ENCODE measurements around the gene ERRFI1.

ERRFI1 gene

GRCh38 chr1:7991504-7992440 is 34.3 kb downstream of the ERRFI1 start:
- Histone ChIP-seq H3K36me3 (ENCODE audit: insufficient read depth, low read length) (no peaks in the 10 kb centered on the region), H3K9ac (ENCODE audit: low read depth, low read length) (no peak overlapping the region), H3K4me1 (ENCODE audit: insufficient read depth, low read length) (peaks cover 21% of the 10 kb centered on the region), H3K9me3 (ENCODE audit: control insufficient read depth, insufficient read depth, low read length) (no peaks in the 10 kb centered on the region)

DNA sequence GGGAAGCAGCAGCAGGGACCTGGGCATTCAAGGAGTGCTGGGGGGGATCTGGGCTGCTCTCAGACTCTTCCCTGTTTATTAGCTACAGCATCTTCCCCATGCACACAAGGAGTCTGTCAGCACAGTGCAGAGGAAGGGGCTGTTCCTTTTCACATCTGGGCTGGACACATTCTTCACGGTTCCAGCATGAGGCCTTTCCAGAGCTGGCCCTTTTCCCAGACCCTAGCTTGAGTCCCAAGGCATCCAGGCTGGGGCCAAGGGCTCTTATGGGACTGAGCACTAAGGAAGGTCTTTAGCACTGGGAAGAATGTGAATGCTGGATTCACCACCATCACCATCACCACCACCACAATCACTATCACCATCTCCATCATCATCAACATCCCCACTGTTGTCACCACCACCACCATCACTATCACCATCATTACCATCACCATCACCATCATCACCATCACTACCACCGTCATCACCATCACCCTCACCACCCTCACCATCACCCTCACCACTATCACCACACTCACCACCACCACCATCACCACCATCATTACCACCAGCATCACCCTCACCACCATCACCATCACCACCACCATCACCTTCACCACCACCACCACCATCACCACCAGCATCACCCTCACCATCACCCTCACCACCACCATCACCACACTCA is 36.2 kb downstream of the ERRFI1 start:
- Histone ChIP-seq H3K9me3 (ENCODE audit: control insufficient read depth, insufficient read depth, low read length) (no peaks in the 10 kb centered on the region), H3K36me3 (ENCODE audit: insufficient read depth, low read length) (peaks cover 4% of the 10 kb centered on the region; the same call in 1 of the 2 replicates), H3K9ac (ENCODE audit: low read depth, low read length) (no peak overlapping the region), H3K4me1 (ENCODE audit: insufficient read depth, low read length) (peaks cover 21% of the 10 kb centered on the region)

- no peak overlapping the region for H3K9ac ChIP-seq (ENCODE audit: low read depth, low read length)
- H3K36me3 ChIP-seq (ENCODE audit: insufficient read depth, low read length), result peaks cover 10% of the 10 kb centered on the region; the same call in 1 of the 2 replicates
- H3K9me3 ChIP-seq (ENCODE audit: control insufficient read depth, insufficient read depth, low read length), result no peaks in the 10 kb centered on the region
- peaks cover 21% of the 10 kb centered on the region for H3K4me1 ChIP-seq (ENCODE audit: insufficient read depth, low read length)
These were observed 37.5 kb downstream of the ERRFI1 start for GRCh38 chr1:7988576-7988975.

- Histone ChIP-seq H3K9ac (ENCODE audit: low read depth, low read length) (no peak overlapping the region), H3K36me3 (ENCODE audit: insufficient read depth, low read length) (peaks cover 10% of the 10 kb centered on the region; the same call in 1 of the 2 replicates), H3K9me3 (ENCODE audit: control insufficient read depth, insufficient read depth, low read length) (no peaks in the 10 kb centered on the region), H3K4me1 (ENCODE audit: insufficient read depth, low read length) (peaks cover 21% of the 10 kb centered on the region)
These were observed 38.6 kb downstream of the ERRFI1 start for GRCh38 chr1:7987528-7987927.

GRCh38 chr1:7985851-7986612 is 40.1 kb downstream of the ERRFI1 start:
- Histone ChIP-seq H3K4me1 (ENCODE audit: insufficient read depth, low read length) (0 out of 2 replicates have a peak, but pooled peaks cover 11% of the 10 kb centered on the region), H3K9ac (ENCODE audit: low read depth, low read length) (no peak overlapping the region), H3K36me3 (ENCODE audit: insufficient read depth, low read length) (peaks cover 12% of the 10 kb centered on the region; the same call in 1 of the 2 replicates), H3K9me3 (ENCODE audit: control insufficient read depth, insufficient read depth, low read length) (no peaks in the 10 kb centered on the region)

DNA sequence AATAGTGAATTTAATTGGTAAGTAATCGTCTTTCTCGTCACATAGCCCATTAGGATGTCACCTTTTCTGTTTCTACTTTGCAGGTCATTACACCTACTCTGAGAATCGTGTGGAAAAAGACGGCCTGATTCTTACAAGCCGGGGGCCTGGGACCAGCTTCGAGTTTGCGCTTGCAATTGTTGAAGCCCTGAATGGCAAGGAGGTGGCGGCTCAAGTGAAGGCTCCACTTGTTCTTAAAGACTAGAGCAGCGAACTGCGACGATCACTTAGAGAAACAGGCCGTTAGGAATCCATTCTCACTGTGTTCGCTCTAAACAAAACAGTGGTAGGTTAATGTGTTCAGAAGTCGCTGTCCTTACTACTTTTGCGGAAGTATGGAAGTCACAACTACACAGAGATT is 41.3 kb downstream of the ERRFI1 start:
- no peaks in the 10 kb centered on the region for H3K9me3 ChIP-seq (ENCODE audit: control insufficient read depth, insufficient read depth, low read length)
- 0 out of 2 replicates have a peak, but pooled peaks cover 11% of the 10 kb centered on the region for H3K4me1 ChIP-seq (ENCODE audit: insufficient read depth, low read length)
- H3K36me3 ChIP-seq (ENCODE audit: insufficient read depth, low read length), result peaks cover 12% of the 10 kb centered on the region; the same call in 1 of the 2 replicates
- no peak overlapping the region for H3K9ac ChIP-seq (ENCODE audit: low read depth, low read length)

GRCh38 chr1:7983086-7983778 is 42.9 kb downstream of the ERRFI1 start:
- H3K9me3 ChIP-seq (ENCODE audit: control insufficient read depth, insufficient read depth, low read length), result no peaks in the 10 kb centered on the region
- H3K9ac ChIP-seq (ENCODE audit: low read depth, low read length), result no peak overlapping the region
- H3K36me3 ChIP-seq (ENCODE audit: insufficient read depth, low read length), result peaks cover 22% of the 10 kb centered on the region
- H3K4me1 ChIP-seq (ENCODE audit: insufficient read depth, low read length), result no peaks in the 10 kb centered on the region

DNA sequence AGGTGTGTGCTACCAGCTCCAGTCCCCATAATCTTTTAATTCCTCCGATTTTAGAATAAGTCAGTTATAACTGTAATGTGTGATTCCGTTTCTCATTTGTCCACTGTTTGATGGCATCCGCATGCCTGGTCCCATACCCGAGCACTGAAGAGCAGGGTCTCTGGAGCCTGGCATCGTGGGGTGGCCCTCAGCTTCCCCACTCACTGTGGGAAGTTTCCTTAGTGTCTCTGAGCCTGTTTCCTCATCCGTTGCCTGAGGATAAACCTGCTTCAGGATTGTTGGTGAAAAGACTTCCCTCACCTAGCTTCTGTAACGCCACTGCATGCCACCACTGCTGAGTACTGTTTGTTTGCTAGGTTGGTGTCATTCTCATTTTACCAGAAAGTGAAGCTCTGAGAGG is 45.1 kb downstream of the ERRFI1 start:
- no peaks in the 10 kb centered on the region for H3K4me1 ChIP-seq (ENCODE audit: insufficient read depth, low read length)
- no peaks in the 10 kb centered on the region for H3K9me3 ChIP-seq (ENCODE audit: control insufficient read depth, insufficient read depth, low read length)
- peaks cover 26% of the 10 kb centered on the region for H3K36me3 ChIP-seq (ENCODE audit: insufficient read depth, low read length)
- H3K9ac ChIP-seq (ENCODE audit: low read depth, low read length), result no peak overlapping the region

DNA sequence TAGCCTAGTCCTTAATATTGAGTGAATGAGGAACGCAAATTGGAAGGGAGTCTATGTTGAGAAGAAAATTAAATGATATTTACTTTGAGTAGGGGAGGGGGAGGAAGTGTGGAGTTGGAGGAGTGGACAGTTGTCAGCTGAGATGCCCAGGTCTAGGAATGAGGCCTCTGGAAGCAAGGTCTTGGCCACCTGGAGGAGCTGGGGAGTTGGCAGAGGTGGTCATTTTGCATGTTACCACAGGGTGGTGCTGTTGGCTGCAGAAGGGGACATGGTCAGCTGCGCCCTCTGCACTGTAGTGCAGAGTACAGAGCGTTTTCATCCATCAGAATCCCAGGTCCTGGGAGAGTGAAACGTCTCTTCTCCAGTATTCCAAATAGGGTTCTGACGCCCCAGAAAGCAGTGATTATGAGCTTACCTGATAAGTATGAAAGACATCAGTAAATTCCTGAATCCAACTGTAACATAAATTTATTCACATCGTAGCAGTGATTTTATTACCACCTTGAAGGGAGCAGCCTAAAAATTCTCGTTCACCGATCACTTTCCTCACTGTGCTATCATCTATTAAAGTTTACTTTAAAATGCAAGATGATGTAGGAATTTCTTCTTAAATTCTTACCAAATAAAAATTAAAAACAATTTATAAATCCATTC is 50.8 kb downstream of the ERRFI1 start:
- peaks cover 23% of the 10 kb centered on the region for H3K36me3 ChIP-seq (ENCODE audit: insufficient read depth, low read length)
- H3K9ac ChIP-seq (ENCODE audit: low read depth, low read length), result no peak overlapping the region
- no peaks in the 10 kb centered on the region for H3K9me3 ChIP-seq (ENCODE audit: control insufficient read depth, insufficient read depth, low read length)
- no peaks in the 10 kb centered on the region for H3K4me1 ChIP-seq (ENCODE audit: insufficient read depth, low read length)

- Histone ChIP-seq H3K36me3 (ENCODE audit: insufficient read depth, low read length) (peaks cover 18% of the 10 kb centered on the region), H3K9me3 (ENCODE audit: control insufficient read depth, insufficient read depth, low read length) (no peaks in the 10 kb centered on the region), H3K9ac (ENCODE audit: low read depth, low read length) (no peak overlapping the region), H3K4me1 (ENCODE audit: insufficient read depth, low read length) (no peaks in the 10 kb centered on the region)
These were observed 53.0 kb downstream of the ERRFI1 start for GRCh38 chr1:7973086-7973485.

- Histone ChIP-seq H3K4me1 (ENCODE audit: insufficient read depth, low read length) (no peaks in the 10 kb centered on the region), H3K9ac (ENCODE audit: low read depth, low read length) (no peak overlapping the region), H3K36me3 (ENCODE audit: insufficient read depth, low read length) (peaks cover 15% of the 10 kb centered on the region), H3K9me3 (ENCODE audit: control insufficient read depth, insufficient read depth, low read length) (no peaks in the 10 kb centered on the region)
These were observed 53.8 kb downstream of the ERRFI1 start for GRCh38 chr1:7972285-7972684.

GRCh38 chr1:7971024-7971423 is 55.1 kb downstream of the ERRFI1 start:
- Histone ChIP-seq H3K4me1 (ENCODE audit: insufficient read depth, low read length) (no peaks in the 10 kb centered on the region), H3K9me3 (ENCODE audit: control insufficient read depth, insufficient read depth, low read length) (no peaks in the 10 kb centered on the region), H3K36me3 (ENCODE audit: insufficient read depth, low read length) (peaks cover 16% of the 10 kb centered on the region), H3K9ac (ENCODE audit: low read depth, low read length) (no peak overlapping the region)

GRCh38 chr1:7970246-7970645 is 55.9 kb downstream of the ERRFI1 start:
- H3K4me1 ChIP-seq (ENCODE audit: insufficient read depth, low read length), result no peaks in the 10 kb centered on the region
- H3K9me3 ChIP-seq (ENCODE audit: control insufficient read depth, insufficient read depth, low read length), result no peaks in the 10 kb centered on the region
- H3K36me3 ChIP-seq (ENCODE audit: insufficient read depth, low read length), result peaks cover 23% of the 10 kb centered on the region
- H3K9ac ChIP-seq (ENCODE audit: low read depth, low read length), result no peak overlapping the region
